HCT116 (cell line): ENCODE results near the gene EXOC4. TPM values are rescaled to one million over a fixed set of nuclear protein-coding genes. Genes with fewer than 3 reads are reported as not detected.

ENCODE experiments used
- ATAC-seq: fragments of 200-7000 bp; cut with Tn5 transposase; 2 replicates; pipeline ENCODE4 v1.9.1; 2020; ENCODE audit warnings: mild to moderate bottlenecking, moderate library complexity
- BruUV-seq: library from RNA; stranded (reverse); fragments of 400-500 nt; replicated peaks from 2 replicates; lab custom pipeline; 2021; lab: Mats Ljungman, UMichigan
- CTCF ChIA-PET: fragments of 300-600 bp; sonication (Branson Sonifier 250); formaldehyde crosslinking; loops from one replicate; lab custom pipeline; 2021; ENCODE audit warnings: antibody characterized with exemption; lab: Charles Lee
- POLR2A ChIA-PET: fragments of 300-600, 350-600 bp; sonication (Branson Sonifier 250); formaldehyde crosslinking; loops from one replicate; lab custom pipeline; 2021; ENCODE audit warnings: antibody characterized with exemption; lab: Charles Lee
- RAD21 ChIA-PET, 2 experiments: fragments of 300-600 bp; sonication (Branson Sonifier 250); formaldehyde crosslinking; loops; one replicate each; lab custom pipeline; 2023; ENCODE audit warnings: low total read pairs in 2 of 2; ENCODE audit not compliant: uncharacterized antibody in 2 of 2, unreplicated experiment in 2 of 2, low non-redundant PET in 1 of 2; lab: Charles Lee
- DNase-seq: peaks from one replicate; pipeline ENCODE4 v3.0.0-alpha.2; 2010; ENCODE audit warnings: low read depth, low spot score
- H2AFZ ChIP-seq: fragments of 200-600 bp; shearing (Covaris generic), sonication (generic); 2 replicates; pipeline ENCODE4 v1.6.1; 2017; ENCODE audit warnings: low read depth, mixed run types, mixed read lengths, antibody characterized with exemption, low read length; ENCODE audit not compliant: poor library complexity, severe bottlenecking
- H3K27ac ChIP-seq: 2 replicates; pipeline ENCODE4 v1.5.1; 2012; ENCODE audit warnings: low read depth, low read length
- H3K27me3 ChIP-seq: fragments of 200-600 bp; sonication (generic); 2 replicates; pipeline ENCODE4 v1.6.1; 2016; ENCODE audit warnings: mixed run types, low read length, mixed read lengths; ENCODE audit not compliant: insufficient read depth
- H3K36me3 ChIP-seq, 2 experiments: fragments of 200-500 bp in 1 of 2; fragments of 200-600 bp in 1 of 2; sonication (Bioruptor generic) in 1 of 2; sonication (generic) in 1 of 2; 2 replicates each; pipeline versions ENCODE4 v1.5.1 to v1.6.1; 2014 to 2016; ENCODE audit warnings: low read length in 2 of 2, inconsistent platforms in 1 of 2, mixed read lengths in 1 of 2, mixed run types in 1 of 2; ENCODE audit not compliant: insufficient read depth in 2 of 2, control insufficient read depth in 1 of 2
- H3K4me1 ChIP-seq, 2 experiments: fragments of 200-600 bp in 1 of 2; sonication (generic) in 1 of 2; 2 replicates each; pipeline versions ENCODE4 v1.5.1 to v1.6.1; 2012 to 2017; ENCODE audit warnings: low read length in 2 of 2, inconsistent platforms in 1 of 2, mild to moderate bottlenecking in 1 of 2, mixed read lengths in 1 of 2, mixed run types in 1 of 2, moderate library complexity in 1 of 2; ENCODE audit not compliant: insufficient read depth in 2 of 2, control insufficient read depth in 1 of 2
- H3K4me2 ChIP-seq: fragments of 200-600 bp; sonication (generic); 2 replicates; pipeline ENCODE4 v1.6.1; 2017; ENCODE audit warnings: mixed run types, low read length, mixed read lengths
- H3K4me3 ChIP-seq, 2 experiments: fragments of 200-600 bp in 1 of 2; sonication (generic) in 1 of 2; replicated peaks in 1 of 2; 2 replicates each; pipeline ENCODE4 v1.5.1; 2011 to 2016; ENCODE audit warnings: low read length in 2 of 2, control low read depth in 1 of 2, low read depth in 1 of 2, mild to moderate bottlenecking in 1 of 2, mixed read lengths in 1 of 2, mixed run types in 1 of 2
- H3K79me2 ChIP-seq: fragments of 200-600 bp; sonication (generic); 2 replicates; pipeline ENCODE4 v1.6.1; 2017; ENCODE audit warnings: mild to moderate bottlenecking, mixed run types, low read length, moderate library complexity, mixed read lengths; ENCODE audit not compliant: insufficient read depth
- H3K9ac ChIP-seq: fragments of 200-600 bp; sonication (generic); 2 replicates; pipeline ENCODE4 v1.6.1; 2016; ENCODE audit warnings: low read length, mixed read lengths
- H3K9me2 ChIP-seq: fragments of 200-600 bp; sonication (generic), shearing (Covaris generic); 2 replicates; pipeline ENCODE4 v1.6.1; 2017; ENCODE audit warnings: mixed run types, mild to moderate bottlenecking, moderate library complexity; ENCODE audit not compliant: insufficient read depth
- H3K9me3 ChIP-seq, 2 experiments: fragments of 200-500 bp in 1 of 2; fragments of 200-600 bp in 1 of 2; sonication (Bioruptor generic) in 1 of 2; sonication (generic) in 1 of 2; 2 replicates each; pipeline ENCODE4 v1.6.1; 2014 to 2017; ENCODE audit warnings: low read length in 2 of 2, mixed read lengths in 2 of 2, inconsistent platforms in 1 of 2, low read depth in 1 of 2, mild to moderate bottlenecking in 1 of 2, mixed run types in 1 of 2, moderate library complexity in 1 of 2; ENCODE audit not compliant: control insufficient read depth in 1 of 2, insufficient read depth in 1 of 2
- H4K20me1 ChIP-seq: fragments of 200-600 bp; sonication (generic), shearing (Covaris generic); 2 replicates; pipeline ENCODE4 v1.6.1; 2017; ENCODE audit warnings: mixed run types, mild to moderate bottlenecking, moderate library complexity; ENCODE audit not compliant: insufficient read depth
- EZH2 ChIP-seq: fragments of 200-600 bp; sonication (generic); IDR thresholded peaks from 2 replicates; pipeline ENCODE4 v1.6.1; 2017; ENCODE audit warnings: antibody characterized with exemption, mixed run types
- EZH2phosphoT487 ChIP-seq: fragments of 200-600 bp; IDR thresholded peaks from 2 replicates; pipeline ENCODE4 v1.6.1; 2018; ENCODE audit warnings: antibody characterized with exemption, borderline replicate concordance
- FOSL1 ChIP-seq: IDR thresholded peaks from 2 replicates; pipeline ENCODE4 v1.6.1; 2012; ENCODE audit warnings: low read depth
- REST ChIP-seq: IDR thresholded peaks from 2 replicates; pipeline ENCODE4 v1.6.1; 2012; ENCODE audit warnings: low read depth
- SRF ChIP-seq: IDR thresholded peaks from 2 replicates; pipeline ENCODE4 v1.6.1; 2012; ENCODE audit warnings: low read depth
- TCF7L2 ChIP-seq: IDR thresholded peaks from 2 replicates; pipeline ENCODE4 v1.7.0; 2011; ENCODE audit warnings: borderline replicate concordance, inconsistent platforms; ENCODE audit not compliant: insufficient read depth, insufficient read length; ENCODE audit errors: extremely low read depth
- intact Hi-C: fragments of 100-400 bp; cut with micrococcal nuclease; formaldehyde crosslinking; loops from 2 replicates; pipeline ENCODE4 v1.10.0; 2022
- total RNA-seq: library from RNA; stranded (reverse); gene quantifications from one replicate; pipeline ENCODE4 v1.2.1, GENCODE V29; 2021; ENCODE audit not compliant: unreplicated experiment

Gene EXOC4
- total RNA-seq, 1 experiment from 2014 or later: 40.3 TPM

GRCh38 chr7:133448012-133448411 lies 195.1 kb downstream of the EXOC4 start:
- RAD21 ChIA-PET: no interaction called here
- no peaks in the 10 kb centered on the region for H3K9me2 ChIP-seq

More at GRCh38 chr7:133448012-133448411, 195.1 kb downstream of the EXOC4 start:
- no peaks in the 10 kb centered on the region for H3K4me1 ChIP-seq
- ChIA-PET POLR2A (no interaction called here), CTCF (no interaction called here)
- no peak overlapping the region for H3K4me2 ChIP-seq
- H3K9me3 ChIP-seq: no peaks in the 10 kb centered on the region
- intact Hi-C loops: no loop called here
- ATAC-seq (no peak), DNase-seq (no peak)
- no peak overlapping the region for H3K9ac ChIP-seq
- no peak overlapping the region for H3K4me3 ChIP-seq
- no peaks in the 10 kb centered on the region for H3K27me3 ChIP-seq
- TF ChIP-seq FOSL1 (no peak), SRF (no peak), REST (no peak), EZH2phosphoT487 (no peak), EZH2 (no peak), TCF7L2 (no peak)
- no peaks in the 10 kb centered on the region for H3K36me3 ChIP-seq
- H3K79me2 ChIP-seq: no peaks in the 10 kb centered on the region
- no peaks in the 10 kb centered on the region for H4K20me1 ChIP-seq
- H3K27ac ChIP-seq: no peak overlapping the region
- BruUV-seq: no TSS peak
- no peak overlapping the region for H2AFZ ChIP-seq
